HG03571 (cell line): ENCODE measurements around the gene SHC3.

Source experiments
- ATAC-seq: cut with Tn5 transposase; IDR thresholded peaks from one replicate; pipeline ENCODE4 v1.9.1; 2021; ENCODE audit not compliant: unreplicated experiment

The SHC3 gene

GRCh38 chr9:88971131-88971960, 207.3 kb downstream of the SHC3 start:
- ATAC-seq, result no peak

GRCh38 chr9:88969646-88970373, 208.8 kb downstream of the SHC3 start:
- ATAC-seq, result no peak

GRCh38 chr9:88968799-88969198, 209.8 kb downstream of the SHC3 start:
- ATAC-seq, result no peak

- ATAC-seq, result no peak
Measured at GRCh38 chr9:88966894-88967676, 211.5 kb downstream of the SHC3 start.

- ATAC-seq, result no peak
Measured at GRCh38 chr9:88965473-88965872, 213.1 kb downstream of the SHC3 start.

GRCh38 chr9:88960632-88961031, 218.0 kb downstream of the SHC3 start:
- no peak for ATAC-seq

- ATAC-seq, result no peak
Measured at GRCh38 chr9:88959727-88960469, 218.7 kb downstream of the SHC3 start.

- no peak for ATAC-seq
Measured at GRCh38 chr9:88957526-88957925, 221.1 kb downstream of the SHC3 start.
